Measurements from ENCODE around the gene RCOR2.

Gene RCOR2

GRCh38 chr11:63907063-63907462, 9.9 kb downstream of the RCOR2 start:
- no peak for DNase-seq (ENCODE audit: low spot score)

GRCh38 chr11:63906585-63906984, 10.4 kb downstream of the RCOR2 start:
- DNase-seq (ENCODE audit: low spot score): no peak

GRCh38 chr11:63906087-63906486, 10.9 kb downstream of the RCOR2 start:
- DNase-seq (ENCODE audit: low spot score): no peak

- DNase-seq (ENCODE audit: low spot score): no peak
These were observed 11.8 kb downstream of the RCOR2 start for GRCh38 chr11:63905179-63905578.

GRCh38 chr11:63904743-63905142, 12.2 kb downstream of the RCOR2 start:
- no peak for DNase-seq (ENCODE audit: low spot score)

- DNase-seq (ENCODE audit: low spot score): no peak
These were observed 13.1 kb downstream of the RCOR2 start for GRCh38 chr11:63903884-63904283.

GRCh38 chr11:63901660-63902059, 15.3 kb downstream of the RCOR2 start:
- no peak for DNase-seq (ENCODE audit: low spot score)

GRCh38 chr11:63897459-63898146, 19.4 kb downstream of the RCOR2 start:
- DNase-seq (ENCODE audit: low spot score): no peak

- DNase-seq (ENCODE audit: low spot score): no peak
These were observed 20.9 kb downstream of the RCOR2 start for GRCh38 chr11:63896071-63896470.

GRCh38 chr11:63893355-63893754, 23.6 kb downstream of the RCOR2 start:
- no peak for DNase-seq (ENCODE audit: low spot score)

GRCh38 chr11:63892228-63892627, 24.7 kb downstream of the RCOR2 start:
- DNase-seq (ENCODE audit: low spot score): no peak

GRCh38 chr11:63890368-63890767, 26.6 kb downstream of the RCOR2 start:
- no peak for DNase-seq (ENCODE audit: low spot score)

GRCh38 chr11:63889344-63889743, 27.6 kb downstream of the RCOR2 start:
- DNase-seq (ENCODE audit: low spot score): no peak

- no peak for DNase-seq (ENCODE audit: low spot score)
These were observed 28.5 kb downstream of the RCOR2 start for GRCh38 chr11:63888170-63889086.

GRCh38 chr11:63887386-63887999, 29.5 kb downstream of the RCOR2 start:
- no peak for DNase-seq (ENCODE audit: low spot score)

- no peak for DNase-seq (ENCODE audit: low spot score)
These were observed 32.6 kb downstream of the RCOR2 start for GRCh38 chr11:63884196-63884932.

GRCh38 chr11:63883791-63884190, 33.2 kb downstream of the RCOR2 start:
- DNase-seq (ENCODE audit: low spot score): no peak

GRCh38 chr11:63882555-63883242, 34.3 kb downstream of the RCOR2 start:
- DNase-seq (ENCODE audit: low spot score): no peak

GRCh38 chr11:63880403-63880790, 36.6 kb downstream of the RCOR2 start:
- no peak for DNase-seq (ENCODE audit: low spot score)

GRCh38 chr11:63879598-63880402, 37.2 kb downstream of the RCOR2 start:
- DNase-seq (ENCODE audit: low spot score): no peak

Measured in COLO829 (cell line).